Endothelial cell of umbilical vein (primary cell): ENCODE data around the gene RPS6KA6. TPM values are rescaled to one million over a fixed set of nuclear protein-coding genes. Genes with fewer than 3 reads are reported as not detected.

Experiments
- BruUV-seq: library from RNA; stranded (reverse); fragments of 400-500 nt; replicated peaks from 2 replicates; lab custom pipeline; 2021; lab: Mats Ljungman, UMichigan
- CTCF ChIA-PET: fragments of 300-600, 350-600 bp; sonication (Branson Sonifier 250); formaldehyde crosslinking; loops from one replicate; lab custom pipeline; 2021; ENCODE audit warnings: antibody characterized with exemption, inconsistent platforms; lab: Charles Lee
- POLR2A ChIA-PET: fragments of 300-600, 350-600 bp; sonication (Branson Sonifier 250); formaldehyde crosslinking; loops from one replicate; lab custom pipeline; 2021; ENCODE audit warnings: antibody characterized with exemption, inconsistent platforms; lab: Charles Lee
- DNase-seq: peaks from one replicate; pipeline ENCODE4 v3.0.0-alpha.2; 2011; ENCODE audit warnings: low read depth, low spot score
- FAIRE-seq: peaks from 2 replicates; lab custom pipeline; 2011; peaks lifted over from hg19 to GRCh38; lab: Jason Lieb, UNC
- H2AFZ ChIP-seq: 2 replicates; pipeline ENCODE4 v1.6.0; 2012; ENCODE audit warnings: low read depth, low read length, control low read depth, inconsistent platforms
- H3K27ac ChIP-seq: 2 replicates; pipeline ENCODE4 v1.5.1; 2011; ENCODE audit warnings: low read depth, mild to moderate bottlenecking, control low read depth, low read length, moderate library complexity; ENCODE audit not compliant: insufficient read depth
- H3K27me3 ChIP-seq, 2 experiments: 2 replicates each; pipeline versions ENCODE4 v1.6.0 to v1.6.1; 2011; ENCODE audit warnings: low read length in 2 of 2, mixed read lengths in 1 of 2; ENCODE audit not compliant: control insufficient read depth in 2 of 2, insufficient read depth in 2 of 2
- H3K36me3 ChIP-seq, 2 experiments: 2 replicates in 1 of 2; 3 replicates in 1 of 2; pipeline ENCODE4 v1.5.1; 2011; ENCODE audit warnings: low read length in 2 of 2, mild to moderate bottlenecking in 1 of 2, moderate library complexity in 1 of 2; ENCODE audit not compliant: control insufficient read depth in 2 of 2, insufficient read depth in 2 of 2; ENCODE audit errors: extremely low read depth in 1 of 2
- H3K4me1 ChIP-seq: 3 replicates; pipeline ENCODE4 v1.5.1; 2011; ENCODE audit warnings: mild to moderate bottlenecking, low read length; ENCODE audit not compliant: control insufficient read depth, insufficient read depth; ENCODE audit errors: extremely low read depth
- H3K4me2 ChIP-seq: 2 replicates; pipeline ENCODE4 v1.6.1; 2011; ENCODE audit warnings: low read length, control low read depth, mixed read lengths; ENCODE audit not compliant: insufficient read depth
- H3K4me3 ChIP-seq, 3 experiments: fragments of 200-600 bp in 1 of 3; sonication (generic), shearing (Covaris generic) in 1 of 3; replicated peaks in 1 of 3; 2 replicates each; pipeline ENCODE4 v1.5.1; 2011 to 2016; ENCODE audit warnings: control low read depth in 3 of 3, low read length in 3 of 3, mild to moderate bottlenecking in 2 of 3, inconsistent platforms in 1 of 3, low read depth in 1 of 3, moderate library complexity in 1 of 3; ENCODE audit not compliant: insufficient read depth in 1 of 3
- H3K79me2 ChIP-seq: 2 replicates; pipeline ENCODE4 v1.6.0; 2012; ENCODE audit warnings: low read length, inconsistent platforms; ENCODE audit not compliant: control insufficient read depth, insufficient read depth
- H3K9ac ChIP-seq: replicated peaks from 2 replicates; pipeline ENCODE3; 2011; ENCODE audit warnings: low read length, control low read depth; ENCODE audit not compliant: insufficient read depth; ENCODE audit errors: extremely low read depth
- H3K9me1 ChIP-seq: replicated peaks from 3 replicates; pipeline ENCODE4 v1.6.0; 2011; ENCODE audit warnings: mild to moderate bottlenecking, low read length; ENCODE audit not compliant: control insufficient read depth, insufficient read depth; ENCODE audit errors: extremely low read depth
- H3K9me3 ChIP-seq: replicated peaks from 2 replicates; pipeline ENCODE4 v1.5.1; 2012; ENCODE audit warnings: low read length, inconsistent platforms; ENCODE audit not compliant: control insufficient read depth, insufficient read depth
- H4K20me1 ChIP-seq: replicated peaks from 2 replicates; pipeline ENCODE3; 2011; ENCODE audit warnings: mild to moderate bottlenecking, low read length; ENCODE audit not compliant: control insufficient read depth, insufficient read depth; ENCODE audit errors: extremely low read depth
- CTCF ChIP-seq, 2 donors: IDR thresholded peaks; 1 replicate in 1 of 2; 2 replicates in 1 of 2; pipeline ENCODE4 v1.5.1; 2011; ENCODE audit warnings: low read length in 2 of 2, mild to moderate bottlenecking in 2 of 2, moderate library complexity in 2 of 2, control low read depth in 1 of 2, inconsistent platforms in 1 of 2, low read depth in 1 of 2; ENCODE audit not compliant: insufficient read depth in 1 of 2; ENCODE audit errors: extremely low read depth in 1 of 2
- EZH2 ChIP-seq: IDR thresholded peaks from 2 replicates; pipeline ENCODE4 v1.6.1; 2012; ENCODE audit warnings: borderline replicate concordance, low read depth, mild to moderate bottlenecking, moderate library complexity, low read length, inconsistent platforms; ENCODE audit not compliant: severe bottlenecking
- FOS ChIP-seq: IDR thresholded peaks from 2 replicates; pipeline ENCODE4 v1.6.1; 2011; ENCODE audit warnings: mild to moderate bottlenecking, low read length, moderate library complexity, borderline replicate concordance; ENCODE audit not compliant: insufficient read depth
- GATA2 ChIP-seq: IDR thresholded peaks from 2 replicates; pipeline ENCODE4 v1.7.0; 2011; ENCODE audit warnings: low read depth, mild to moderate bottlenecking, moderate library complexity, mixed read lengths, low read length; ENCODE audit not compliant: insufficient read length, insufficient read depth
- JUN ChIP-seq: IDR thresholded peaks from 2 replicates; pipeline ENCODE4 v1.6.1; 2011; ENCODE audit warnings: borderline replicate concordance, low read depth; ENCODE audit not compliant: insufficient read length, insufficient read depth
- MAX ChIP-seq: IDR thresholded peaks from 2 replicates; pipeline ENCODE4 v1.6.1; 2011; ENCODE audit not compliant: insufficient read depth, insufficient read length
- MYC ChIP-seq: IDR thresholded peaks from one replicate; pipeline ENCODE4 v1.6.1; 2011; ENCODE audit warnings: mild to moderate bottlenecking, low read depth, low read length
- POLR2A ChIP-seq: IDR thresholded peaks from 2 replicates; pipeline ENCODE4 v1.6.1; 2012; ENCODE audit warnings: low read depth, mild to moderate bottlenecking, control low read depth, low read length
- POLR2AphosphoS5 ChIP-seq: IDR thresholded peaks from 2 replicates; pipeline ENCODE4 v1.6.1; 2012; ENCODE audit warnings: low read depth, mild to moderate bottlenecking, control low read depth, low read length, moderate library complexity; ENCODE audit not compliant: insufficient read depth
- dilution Hi-C: fragments of 300-500 bp; cut with MboI; formaldehyde crosslinking; loops from one replicate; pipeline ENCODE4 v1.15.0; 2019; ENCODE audit warnings: low sequenced_read_pairs; ENCODE audit not compliant: extremely low pct_ligation_motif_present
- intact Hi-C: fragments of 100-400 bp; cut with micrococcal nuclease; formaldehyde crosslinking; loops from one replicate; pipeline ENCODE4 v1.10.0; 2022
- polyA plus RNA-seq, 4 experiments: library from polyadenylated mRNA; depleted of rRNA in 3 of 4; stranded (reverse) in 3 of 4; unstranded in 1 of 4; fragments of >200 nt; gene quantifications; 2 replicates each; pipeline versions ENCODE4 v1.2.1 to v1.2.3, GENCODE V29; 2011 to 2012; ENCODE audit warnings: missing spikeins in 1 of 4
- total RNA-seq: library from RNA; stranded (reverse); gene quantifications from 2 replicates; pipeline ENCODE4 v1.2.3, GENCODE V29; 2021

RPS6KA6 gene
- total and polyA plus RNA-seq, 2 donors (not counting 3 experiments of a cell fraction or from before 2014, with no cell fraction given), result 0.23 to 0.69 TPM

- H3K9me3 ChIP-seq, result no peaks in the 10 kb centered on the region
- H3K4me1 ChIP-seq, result no peaks in the 10 kb centered on the region
- no peaks in the 10 kb centered on the region for H4K20me1 ChIP-seq
- dilution Hi-C loops (no loop called here), intact Hi-C loops (no loop called here)
- no peak for DNase-seq
- H3K4me2 ChIP-seq, result no peak overlapping the region
- no peaks in the 10 kb centered on the region for H3K27me3 ChIP-seq
- CTCF ChIA-PET, result no interaction called here
- TF ChIP-seq JUN (no peak), POLR2A (no peak), GATA2 (no peak), CTCF (IDR thresholded peaks at IDR 0.05; ENCODE audit: extremely low read depth in 1 of 2, insufficient read depth in 1 of 2, low read depth in 1 of 2, low read length in 2 of 2) (no peak), MYC (no peak), MAX (no peak), FOS (no peak), EZH2 (no peak), POLR2AphosphoS5 (no peak)
- no peaks in the 10 kb centered on the region for H3K79me2 ChIP-seq
- peak; percentile 59 for FAIRE-seq
- H3K27ac ChIP-seq, result no peak overlapping the region
- no peak overlapping the region for H2AFZ ChIP-seq
- no peak overlapping the region for H3K4me3 ChIP-seq
- no peak overlapping the region for H3K9ac ChIP-seq
- no peaks in the 10 kb centered on the region for H3K9me1 ChIP-seq
- no peaks in the 10 kb centered on the region for H3K36me3 ChIP-seq
- no TSS peak for BruUV-seq
- POLR2A ChIA-PET, result no interaction called here
Observed at GRCh38 chrX:84174348-84174747, 13.7 kb downstream of the RPS6KA6 start.
